GM12878 (cell line): Measurements from ENCODE around the gene ETAA1. TPM values are rescaled to one million over a fixed set of nuclear protein-coding genes. Genes with fewer than 3 reads are reported as not detected.
A peak's percentile ranks its signal among the peaks of the same experiment; 100 is the strongest.

Source experiments
- ATAC-seq: fragments of 200-7000 bp; cut with Tn5 transposase; 3 replicates; pipeline ENCODE4 v1.9.1; 2020; ENCODE audit warnings: mild to moderate bottlenecking, moderate library complexity
- BruUV-seq: library from RNA; stranded (reverse); fragments of 400-500 nt; replicated peaks from 2 replicates; lab custom pipeline; 2021; lab: Mats Ljungman, UMichigan
- CTCF ChIA-PET: fragments of 300-600 bp; sonication (Branson Sonifier 250); formaldehyde crosslinking; extraction: SDS; loops from one replicate; lab custom pipeline; 2021; ENCODE audit warnings: inconsistent platforms; lab: Yijun Ruan, JAX
- POLR2A ChIA-PET: fragments of 350-600 bp; formaldehyde crosslinking; extraction: SDS; loops from one replicate; lab custom pipeline; 2021; ENCODE audit warnings: inconsistent platforms; lab: Charles Lee
- RAD21 ChIA-PET: fragments of 300-600 bp; sonication (Branson Sonifier 250); formaldehyde crosslinking; loops from one replicate; lab custom pipeline; 2023; ENCODE audit warnings: antibody characterized with exemption; ENCODE audit not compliant: unreplicated experiment; lab: Charles Lee
- SMC1A ChIA-PET: fragments of 300-600 bp; sonication (Branson Sonifier 250); formaldehyde crosslinking; loops from one replicate; lab custom pipeline; 2023; ENCODE audit not compliant: unreplicated experiment, uncharacterized antibody; lab: Charles Lee
- DNase-seq: peaks from one replicate; pipeline ENCODE4 v3.0.0-alpha.2; 2011; ENCODE audit warnings: low read depth, low spot score
- FAIRE-seq: peaks from 3 replicates; lab custom pipeline; 2011; peaks lifted over from hg19 to GRCh38; lab: Jason Lieb, UNC
- H2AFZ ChIP-seq: 2 replicates; pipeline ENCODE4 v1.6.0; 2011; ENCODE audit warnings: low read depth, low read length, control low read depth; ENCODE audit not compliant: control insufficient read depth
- H3K27ac ChIP-seq: 2 replicates; pipeline ENCODE4 v1.5.1; 2011; ENCODE audit warnings: control low read depth; ENCODE audit not compliant: control insufficient read depth, insufficient read depth
- H3K27me3 ChIP-seq, 2 experiments: replicated peaks in 1 of 2; 2 replicates each; pipeline versions ENCODE4 v1.6.0 to v1.6.1; 2011; ENCODE audit warnings: low read length in 1 of 2; ENCODE audit not compliant: control insufficient read depth in 2 of 2, insufficient read depth in 2 of 2
- H3K36me3 ChIP-seq, 2 experiments: 2 replicates each; pipeline ENCODE4 v1.5.1; 2011; ENCODE audit warnings: low read length in 1 of 2; ENCODE audit not compliant: control insufficient read depth in 2 of 2, insufficient read depth in 2 of 2
- H3K4me1 ChIP-seq: 2 replicates; pipeline ENCODE4 v1.6.1; 2011; ENCODE audit warnings: mild to moderate bottlenecking, low read length, moderate library complexity, mixed read lengths; ENCODE audit not compliant: control insufficient read depth, insufficient read depth
- H3K4me2 ChIP-seq: 2 replicates; pipeline ENCODE4 v1.6.0; 2011; ENCODE audit warnings: control low read depth; ENCODE audit not compliant: control insufficient read depth, insufficient read depth
- H3K4me3 ChIP-seq: fragments of 200-600 bp; sonication (generic); 2 replicates; pipeline ENCODE4 v1.5.1; 2016
- H3K79me2 ChIP-seq: 2 replicates; pipeline ENCODE4 v1.6.0; 2011; ENCODE audit warnings: low read length; ENCODE audit not compliant: control insufficient read depth, insufficient read depth
- H3K9ac ChIP-seq: 2 replicates; pipeline ENCODE4 v1.8.0; 2011; ENCODE audit warnings: low read length, control low read depth, mixed read lengths; ENCODE audit not compliant: control insufficient read depth, insufficient read depth
- H3K9me3 ChIP-seq: replicated peaks from 3 replicates; pipeline ENCODE4 v1.5.1; 2011; ENCODE audit warnings: mild to moderate bottlenecking, low read length; ENCODE audit not compliant: control insufficient read depth, insufficient read depth
- H4K20me1 ChIP-seq: 2 replicates; pipeline ENCODE4 v1.6.0; 2011; ENCODE audit not compliant: control insufficient read depth, insufficient read depth
- ASH2L ChIP-seq: fragments of 300-600, 200-600 bp; sonication (generic); IDR thresholded peaks from 2 replicates; pipeline ENCODE4 v1.6.1; 2017; ENCODE audit warnings: low read depth, mild to moderate bottlenecking, borderline replicate concordance
- HDAC2 ChIP-seq: fragments of 200-600 bp; sonication (generic); IDR thresholded peaks from 2 replicates; pipeline ENCODE4 v1.6.1; 2017
- IKZF2 ChIP-seq, 2 experiments: fragments of 450-650 bp; IDR thresholded peaks; 2 replicates each; pipeline ENCODE4 v1.6.1; 2017; ENCODE audit warnings: mild to moderate bottlenecking in 2 of 2, moderate library complexity in 2 of 2
- POLR2AphosphoS2 ChIP-seq: IDR thresholded peaks from 2 replicates; pipeline ENCODE4 v1.6.1; 2011; ENCODE audit warnings: low read depth, mild to moderate bottlenecking, low read length, improper control_type of control experiment, moderate library complexity
- RELB ChIP-seq: fragments of 450-650 bp; IDR thresholded peaks from 2 replicates; pipeline ENCODE4 v1.6.1; 2017; ENCODE audit warnings: low read depth, mild to moderate bottlenecking, moderate library complexity
- SMARCA5 ChIP-seq: fragments of 450-650 bp; IDR thresholded peaks from 2 replicates; pipeline ENCODE4 v1.6.1; 2017; ENCODE audit warnings: mild to moderate bottlenecking
- SPI1 ChIP-seq: IDR thresholded peaks from 2 replicates; pipeline ENCODE4 v1.6.1; 2011; ENCODE audit warnings: low read depth, mild to moderate bottlenecking, low read length, moderate library complexity, borderline replicate concordance; ENCODE audit not compliant: insufficient read depth
- SREBF1 ChIP-seq: IDR thresholded peaks from 2 replicates; pipeline ENCODE4 v1.6.1; 2012; ENCODE audit warnings: mild to moderate bottlenecking, low read length
- SRF ChIP-seq, 2 experiments: IDR thresholded peaks; 2 replicates each; pipeline ENCODE4 v1.6.1; 2011; ENCODE audit warnings: low read depth in 2 of 2, low read length in 2 of 2, mild to moderate bottlenecking in 1 of 2, moderate library complexity in 1 of 2
- TARDBP ChIP-seq: IDR thresholded peaks from 2 replicates; pipeline ENCODE4 v1.6.1; 2016; ENCODE audit warnings: borderline replicate concordance
- YY1 ChIP-seq: IDR thresholded peaks from 2 replicates; pipeline ENCODE4 v1.6.1; 2011; ENCODE audit warnings: low read depth, mild to moderate bottlenecking, low read length
- ZBTB11 ChIP-seq: fragments of 450-650 bp; formaldehyde crosslinking; IDR thresholded peaks from 2 replicates; pipeline ENCODE4 v1.5.0; 2022; ENCODE audit warnings: mild to moderate bottlenecking, missing genetic modification characterization
- ZBTB4 ChIP-seq: fragments of 450-650 bp; formaldehyde crosslinking; IDR thresholded peaks from 2 replicates; pipeline ENCODE4 v1.4.0; 2022; ENCODE audit warnings: mild to moderate bottlenecking, moderate library complexity
- ZNF217 ChIP-seq: fragments of 450-650 bp; IDR thresholded peaks from 2 replicates; pipeline ENCODE4 v1.6.1; 2017; ENCODE audit warnings: antibody characterized with exemption, mild to moderate bottlenecking
- WGBS: methylation state at CpG from one replicate; pipeline ENCODE4 v1.1.6; 2016; ENCODE audit warnings: low lambda C conversion rate; ENCODE audit not compliant: insufficient replicate concordance, insufficient coverage; ENCODE audit errors: missing lambda C conversion rate; 5-methylcytosine and 5-hydroxymethylcytosine counted together
- in situ Hi-C: fragments of 300-500 bp; cut with MboI; formaldehyde crosslinking; loops from 9 replicates; pipeline ENCODE4 v1.14.3; 2018; ENCODE audit warnings: mixed read lengths
- intact Hi-C: fragments of 100-400 bp; cut with micrococcal nuclease; formaldehyde crosslinking; loops from one replicate; pipeline ENCODE4 v1.14.2; 2022; ENCODE audit not compliant: unreplicated experiment
- polyA plus RNA-seq, 11 experiments: library from polyadenylated mRNA; depleted of rRNA in 4 of 11; unstranded in 6 of 11; stranded (reverse) in 5 of 11; fragments of >200 nt; fragmentation: Nextera tagmentation in 4 of 11; fragmentation: Illumina TruSeq in 1 of 11; extraction: Ambion mirVana in 4 of 11; extraction: Trizol in 1 of 11; gene quantifications; 1 replicate in 1 of 11; 2 replicates in 10 of 11; pipeline versions ENCODE4 v1.2.1 to v1.2.3, GENCODE V29; 2011 to 2016; ENCODE audit warnings: inconsistent platforms in 2 of 11, missing spikeins in 2 of 11, low read depth in 1 of 11
- total RNA-seq, 4 experiments: library from RNA; depleted of rRNA in 3 of 4; stranded (reverse); fragments of >200 nt in 3 of 4; fragmentation: Illumina TruSeq in 1 of 4; extraction: Trizol in 1 of 4; gene quantifications; 2 replicates each; pipeline versions ENCODE4 v1.2.1 to v1.2.3, GENCODE V29; 2013 to 2021

The ETAA1 gene
- total and polyA plus RNA-seq, 10 of the 15 experiments (the other 5 are each of a cell fraction or from before 2014, with no cell fraction given), result 4.2 to 24.2 (median 13.4) TPM

GRCh38 chr2:67399144-67399543 lies 2.0 kb downstream of the ETAA1 start:
- H3K9me3 ChIP-seq, result no peaks in the 10 kb centered on the region
- ChIA-PET POLR2A (interaction anchor here (0.6 kb wide), 1 partner anchor 1160 kb away, joined by 3 read pairs; no protein-coding TSS in a partner anchor), CTCF (no interaction called here), RAD21 (no interaction called here), SMC1A (no interaction called here)
- H3K4me1 ChIP-seq, result no peaks in the 10 kb centered on the region
- H3K27ac ChIP-seq, result no peak overlapping the region
- no peaks in the 10 kb centered on the region for H3K27me3 ChIP-seq
- H3K79me2 ChIP-seq, result peaks cover 18% of the 10 kb centered on the region
- TF ChIP-seq ASH2L, result no peak
- no peak for TF ChIP-seq ZBTB11
- no peak for TF ChIP-seq SREBF1
- no peak for TF ChIP-seq ZBTB4 (CRISPR knock-in tag)
- no peak for TF ChIP-seq YY1
- TF ChIP-seq SRF (IDR thresholded peaks at IDR 0.05; ENCODE audit: low read depth in 2 of 2, low read length in 2 of 2), result no peak
- no peak for TF ChIP-seq ZNF217
- TF ChIP-seq IKZF2 (IDR thresholded peaks at IDR 0.05), result no peak
- no peak for TF ChIP-seq TARDBP
- TF ChIP-seq SMARCA5, result no peak
- TF ChIP-seq RELB, result no peak
- no peak for TF ChIP-seq HDAC2
- TF ChIP-seq SPI1, result no peak
- no peak for TF ChIP-seq POLR2AphosphoS2
- in situ Hi-C loops, result no loop called here
- H4K20me1 ChIP-seq, result no peaks in the 10 kb centered on the region
- H3K9ac ChIP-seq, result no peak overlapping the region
- 93% methylated on average over 2 of the region's 2 CpGs for WGBS
- ATAC-seq, result no peak
- DNase-seq, result no peak
- no TSS peak for BruUV-seq
- no peak overlapping the region for H3K4me3 ChIP-seq
- H3K36me3 ChIP-seq, result peaks cover 0 to 8% of the 10 kb centered on the region in 2 experiments; a peak in 2 of 4 replicates
- 0 out of 2 replicates have a peak overlapping the region, but pooled peaks have one; percentile 33 for H3K4me2 ChIP-seq
- no peak overlapping the region for H2AFZ ChIP-seq
- FAIRE-seq, result no peak
- intact Hi-C loops, result loop anchor here (10.0 kb wide), 1 partner anchor 656 kb away; no protein-coding TSS in a partner anchor
